Measurements from ENCODE around the gene GRIK4.
"Not testable (repeated sequence)": the region's sequence is repeated elsewhere in the genome, so short reads cannot be mapped to it uniquely, and the experiment has no call there.

The GRIK4 gene

GRCh38 chr11:120722524-120722923 is 211.0 kb downstream of the GRIK4 start:
- no peak for DNase-seq (ENCODE audit: low read depth in 2 of 3, low spot score in 1 of 3)

- no peak for DNase-seq (ENCODE audit: low read depth in 2 of 3, low spot score in 1 of 3)
Observed at GRCh38 chr11:120723751-120724150, 212.2 kb downstream of the GRIK4 start.

- DNase-seq (ENCODE audit: low read depth in 2 of 3, low spot score in 1 of 3), result no peak
Observed at GRCh38 chr11:120727752-120728151, 216.2 kb downstream of the GRIK4 start.

- DNase-seq (ENCODE audit: low read depth in 2 of 3, low spot score in 1 of 3), result no peak
Observed at GRCh38 chr11:120735035-120735434, 223.5 kb downstream of the GRIK4 start.

GRCh38 chr11:120738516-120739046 is 227.0 kb downstream of the GRIK4 start:
- no peak for DNase-seq (ENCODE audit: low read depth in 2 of 3, low spot score in 1 of 3)

GRCh38 chr11:120739780-120740179 is 228.2 kb downstream of the GRIK4 start:
- DNase-seq (ENCODE audit: low read depth in 2 of 3, low spot score in 1 of 3), result no peak

GRCh38 chr11:120740380-120740779 is 228.8 kb downstream of the GRIK4 start:
- no peak for DNase-seq (ENCODE audit: low read depth in 2 of 3, low spot score in 1 of 3)

- DNase-seq (ENCODE audit: low read depth in 2 of 3, low spot score in 1 of 3), result no peak
Observed at GRCh38 chr11:120744016-120744994, 232.8 kb downstream of the GRIK4 start.

- DNase-seq (ENCODE audit: low read depth in 2 of 3, low spot score in 1 of 3), result no peak
Observed at GRCh38 chr11:120746376-120746775, 234.8 kb downstream of the GRIK4 start.

GRCh38 chr11:120746836-120747609 is 235.5 kb downstream of the GRIK4 start:
- no peak for DNase-seq (ENCODE audit: low read depth in 2 of 3, low spot score in 1 of 3)

GRCh38 chr11:120747850-120748814 is 236.6 kb downstream of the GRIK4 start:
- DNase-seq (ENCODE audit: low read depth in 2 of 3, low spot score in 1 of 3), result no peak

GRCh38 chr11:120749395-120749794 is 237.8 kb downstream of the GRIK4 start:
- no peak for DNase-seq (ENCODE audit: low read depth in 2 of 3, low spot score in 1 of 3)

GRCh38 chr11:120750647-120751549 is 239.3 kb downstream of the GRIK4 start:
- DNase-seq (ENCODE audit: low read depth in 2 of 3, low spot score in 1 of 3), result no peak

GRCh38 chr11:120751550-120751949 is 240.0 kb downstream of the GRIK4 start:
- DNase-seq (ENCODE audit: low read depth in 2 of 3, low spot score in 1 of 3), result no peak

GRCh38 chr11:120752668-120753067 is 241.1 kb downstream of the GRIK4 start:
- no peak for DNase-seq (ENCODE audit: low read depth in 2 of 3, low spot score in 1 of 3)

- no peak for DNase-seq (ENCODE audit: low read depth in 2 of 3, low spot score in 1 of 3)
Observed at GRCh38 chr11:120756931-120757330, 245.4 kb downstream of the GRIK4 start.

GRCh38 chr11:120759046-120759445 is 247.5 kb downstream of the GRIK4 start:
- no peak for DNase-seq (ENCODE audit: low read depth in 2 of 3, low spot score in 1 of 3)

- DNase-seq (ENCODE audit: low read depth in 2 of 3, low spot score in 1 of 3), result not testable (repeated sequence)
Observed at GRCh38 chr11:120765710-120766109, 254.2 kb downstream of the GRIK4 start.

GRCh38 chr11:120766318-120766717 is 254.8 kb downstream of the GRIK4 start:
- no peak for DNase-seq (ENCODE audit: low read depth in 2 of 3, low spot score in 1 of 3)

GRCh38 chr11:120768949-120769348 is 257.4 kb downstream of the GRIK4 start:
- no peak for DNase-seq (ENCODE audit: low read depth in 2 of 3, low spot score in 1 of 3)

All from stimulated activated CD4-positive, alpha-beta T cell treated with anti-CD3 and anti-CD28 coated beads, Interleukin-12 subunit alpha, Interleukin-12 subunit beta, amount 100 ng/mL, for 48 hours (primary cell).